GM23338 (cell line): ENCODE results near the gene HCN1. TPM values are rescaled to one million over a fixed set of nuclear protein-coding genes. Genes with fewer than 3 reads are reported as not detected.

ENCODE experiments used
- ATAC-seq: fragments of 200-7000 bp; cut with Tn5 transposase; 3 replicates; pipeline ENCODE4 v1.9.1; 2020
- DNase-seq: peaks from one replicate; pipeline ENCODE4 v3.0.0-alpha.2; 2015; ENCODE audit warnings: low spot score
- H2AFZ ChIP-seq: fragments of 200-600 bp; sonication (generic); 2 replicates; pipeline ENCODE4 v1.8.0; 2016; ENCODE audit warnings: antibody characterized with exemption, mild to moderate bottlenecking, moderate library complexity
- H3F3A ChIP-seq: fragments of 200-600 bp; sonication (generic); replicated peaks from 2 replicates; pipeline ENCODE4 v1.8.0; 2017; ENCODE audit warnings: antibody characterized with exemption, mixed run types, low read depth
- H3K27ac ChIP-seq: fragments of 200-600 bp; sonication (generic); 2 replicates; pipeline ENCODE4 v1.6.1; 2016; ENCODE audit warnings: low read depth
- H3K27me3 ChIP-seq: fragments of 200-600 bp; sonication (generic); 2 replicates; pipeline ENCODE4 v1.8.0; 2016; ENCODE audit warnings: mild to moderate bottlenecking, mixed run types, moderate library complexity; ENCODE audit not compliant: insufficient read depth
- H3K36me3 ChIP-seq: fragments of 200-600 bp; sonication (generic); 2 replicates; pipeline ENCODE4 v1.8.0; 2016; ENCODE audit warnings: mild to moderate bottlenecking; ENCODE audit not compliant: insufficient read depth
- H3K4me1 ChIP-seq: fragments of 200-600 bp; sonication (generic); 2 replicates; pipeline ENCODE4 v1.8.0; 2016; ENCODE audit warnings: mild to moderate bottlenecking, moderate library complexity; ENCODE audit not compliant: insufficient read depth
- H3K4me2 ChIP-seq: fragments of 200-600 bp; sonication (generic); 2 replicates; pipeline ENCODE4 v1.7.1; 2017; ENCODE audit warnings: mixed run types
- H3K4me3 ChIP-seq: fragments of 200-600 bp; sonication (generic); 2 replicates; pipeline ENCODE4 v1.6.1; 2016; ENCODE audit warnings: mixed run types
- H3K79me2 ChIP-seq: fragments of 200-600 bp; sonication (generic); replicated peaks from 2 replicates; pipeline ENCODE4 v1.8.0; 2017; ENCODE audit warnings: mild to moderate bottlenecking; ENCODE audit not compliant: insufficient read depth
- H3K9me2 ChIP-seq: fragments of 200-600 bp; sonication (generic); 2 replicates; pipeline ENCODE4 v1.8.0; 2017; ENCODE audit not compliant: insufficient read depth
- H4K20me1 ChIP-seq: fragments of 200-600 bp; sonication (generic); replicated peaks from 2 replicates; pipeline ENCODE4 v1.8.0; 2017; ENCODE audit warnings: mild to moderate bottlenecking; ENCODE audit not compliant: insufficient read depth
- H3K27ac Mint-ChIP-seq: 2 replicates; pipeline ENCODE4 v1.8.0; 2020; ENCODE audit warnings: inconsistent platforms, mild to moderate bottlenecking, moderate library complexity, mixed read lengths
- H3K27me3 Mint-ChIP-seq: 3 replicates; pipeline ENCODE4 v1.8.0; 2022; ENCODE audit warnings: low read depth, mild to moderate bottlenecking, moderate library complexity, mixed read lengths, inconsistent platforms; ENCODE audit not compliant: insufficient read depth, poor library complexity
- H3K36me3 Mint-ChIP-seq: 3 replicates; pipeline ENCODE4 v1.8.0; 2021; ENCODE audit warnings: low read depth, mild to moderate bottlenecking, inconsistent platforms, moderate library complexity, mixed read lengths
- H3K4me1 Mint-ChIP-seq: 3 replicates; pipeline ENCODE4 v1.8.0; 2020; ENCODE audit warnings: mild to moderate bottlenecking, inconsistent platforms, mixed read lengths
- H3K4me3 Mint-ChIP-seq: 3 replicates; pipeline ENCODE4 v1.8.0; 2021; ENCODE audit warnings: moderate library complexity, mild to moderate bottlenecking, inconsistent platforms, mixed read lengths
- H3K9me3 Mint-ChIP-seq: 3 replicates; pipeline ENCODE4 v1.8.0; 2020; ENCODE audit warnings: moderate library complexity, mild to moderate bottlenecking, inconsistent platforms, mixed read lengths
- ZNF331 ChIP-seq: fragments of 250-450 bp; sonication (Bioruptor Pico); IDR thresholded peaks from 2 replicates; pipeline ENCODE4 v1.5.0; 2020; ENCODE audit warnings: low read depth, mild to moderate bottlenecking, moderate library complexity
- long read RNA-seq: library from polyadenylated mRNA; unstranded; transcript quantifications from one replicate; pipeline ENCODE4 v2.0.0, GENCODE V29; 2020; ENCODE audit not compliant: unreplicated experiment
- polyA plus RNA-seq: library from polyadenylated mRNA; unstranded; fragments of >200 nt; fragmentation: Nextera tagmentation; extraction: Ambion mirVana; gene quantifications from 2 replicates; pipeline ENCODE4 v1.2.1, GENCODE V29; 2016
- total RNA-seq: library from RNA; depleted of rRNA; stranded (reverse); fragments of >200 nt; shearing (Covaris generic); gene quantifications from 2 replicates; pipeline ENCODE4 v1.2.3, GENCODE V29; 2014; rRNA removed
- TF ChIP-seq, protein P1 (sequence below): fragments of 250-450 bp; sonication (Bioruptor Pico); IDR thresholded peaks from 2 replicates; pipeline ENCODE4 v1.5.0; 2020; ENCODE audit warnings: mild to moderate bottlenecking, moderate library complexity
- TF ChIP-seq, protein P2 (sequence below), 2 experiments: fragments of 200-600 bp in 1 of 2; sonication (generic) in 1 of 2; conservative IDR thresholded peaks; 2 replicates each; pipeline versions ENCODE4 v1.5.1 to v1.6.1; 2016 to 2017; ENCODE audit warnings: antibody characterized with exemption in 2 of 2, low read depth in 2 of 2, mild to moderate bottlenecking in 2 of 2, moderate library complexity in 1 of 2

Gene HCN1
- 6.9 and 7.4 TPM in 2 replicates for total RNA-seq
- polyA plus RNA-seq: 2.0 and 2.8 TPM in 2 replicates
- long read RNA-seq: 0 reads

DNA sequence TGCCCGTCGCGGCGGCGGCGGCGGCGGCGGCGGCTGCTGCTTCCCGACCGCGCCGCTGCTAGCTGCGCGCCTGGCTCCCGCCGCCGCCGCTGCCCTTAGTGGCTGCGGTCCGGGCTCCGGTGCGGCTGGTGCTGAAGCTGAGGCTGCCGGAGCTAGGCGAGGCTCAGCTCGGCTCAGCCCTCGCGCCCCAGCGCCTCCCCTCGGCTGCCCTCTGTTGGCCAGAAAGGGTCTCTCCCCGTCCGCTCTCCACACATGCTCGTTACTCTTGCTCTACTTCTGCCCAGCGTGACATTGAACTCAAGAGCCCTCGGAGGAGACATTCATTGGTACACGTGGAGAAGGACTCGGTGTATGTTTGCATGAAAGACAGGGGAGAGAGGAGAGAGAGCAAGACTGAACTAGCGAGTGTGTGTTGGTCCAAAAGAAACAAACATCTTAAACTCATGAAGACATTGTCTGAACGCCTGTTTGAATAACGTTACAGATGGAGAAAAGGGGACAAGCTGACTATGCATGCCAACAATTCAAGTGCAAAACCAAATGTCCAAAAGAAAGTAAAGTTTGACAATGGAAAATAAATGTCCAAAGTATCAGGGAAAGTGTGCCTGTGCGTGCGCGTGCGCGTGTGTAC, at the start of gene HCN1:
Gene HCN1, minus strand, starts transcription at position 175 of the 631 bp plus-strand sequence.
- peaks cover 11% of the 10 kb centered on the region for H3K79me2 ChIP-seq
- Mint-ChIP-seq H3K4me1 (peaks cover 37% of the 10 kb centered on the region), H3K27me3 (peaks cover 16% of the 10 kb centered on the region), H3K9me3 (no peaks in the 10 kb centered on the region; the same call in 2 of the 3 replicates), H3K4me3 (peak within 1 kb of the TSS; percentile 77), H3K27ac (no peak within 1 kb of the TSS), H3K36me3 (no peaks in the 10 kb centered on the region)
- DNase-seq (peak; percentile 92), ATAC-seq (peak; percentile 87)
- H3K4me3 ChIP-seq: peak within 1 kb of the TSS; percentile 66
- H2AFZ ChIP-seq: peak within 1 kb of the TSS; percentile 83
- H3K36me3 ChIP-seq: no peaks in the 10 kb centered on the region
- peaks cover 10% of the 10 kb centered on the region for H3K27me3 ChIP-seq
- H3K4me1 ChIP-seq: peaks cover 11% of the 10 kb centered on the region; the same call in 1 of the 2 replicates
- no peak within 1 kb of the TSS for H3K27ac ChIP-seq
- TF ChIP-seq, protein P1, sequence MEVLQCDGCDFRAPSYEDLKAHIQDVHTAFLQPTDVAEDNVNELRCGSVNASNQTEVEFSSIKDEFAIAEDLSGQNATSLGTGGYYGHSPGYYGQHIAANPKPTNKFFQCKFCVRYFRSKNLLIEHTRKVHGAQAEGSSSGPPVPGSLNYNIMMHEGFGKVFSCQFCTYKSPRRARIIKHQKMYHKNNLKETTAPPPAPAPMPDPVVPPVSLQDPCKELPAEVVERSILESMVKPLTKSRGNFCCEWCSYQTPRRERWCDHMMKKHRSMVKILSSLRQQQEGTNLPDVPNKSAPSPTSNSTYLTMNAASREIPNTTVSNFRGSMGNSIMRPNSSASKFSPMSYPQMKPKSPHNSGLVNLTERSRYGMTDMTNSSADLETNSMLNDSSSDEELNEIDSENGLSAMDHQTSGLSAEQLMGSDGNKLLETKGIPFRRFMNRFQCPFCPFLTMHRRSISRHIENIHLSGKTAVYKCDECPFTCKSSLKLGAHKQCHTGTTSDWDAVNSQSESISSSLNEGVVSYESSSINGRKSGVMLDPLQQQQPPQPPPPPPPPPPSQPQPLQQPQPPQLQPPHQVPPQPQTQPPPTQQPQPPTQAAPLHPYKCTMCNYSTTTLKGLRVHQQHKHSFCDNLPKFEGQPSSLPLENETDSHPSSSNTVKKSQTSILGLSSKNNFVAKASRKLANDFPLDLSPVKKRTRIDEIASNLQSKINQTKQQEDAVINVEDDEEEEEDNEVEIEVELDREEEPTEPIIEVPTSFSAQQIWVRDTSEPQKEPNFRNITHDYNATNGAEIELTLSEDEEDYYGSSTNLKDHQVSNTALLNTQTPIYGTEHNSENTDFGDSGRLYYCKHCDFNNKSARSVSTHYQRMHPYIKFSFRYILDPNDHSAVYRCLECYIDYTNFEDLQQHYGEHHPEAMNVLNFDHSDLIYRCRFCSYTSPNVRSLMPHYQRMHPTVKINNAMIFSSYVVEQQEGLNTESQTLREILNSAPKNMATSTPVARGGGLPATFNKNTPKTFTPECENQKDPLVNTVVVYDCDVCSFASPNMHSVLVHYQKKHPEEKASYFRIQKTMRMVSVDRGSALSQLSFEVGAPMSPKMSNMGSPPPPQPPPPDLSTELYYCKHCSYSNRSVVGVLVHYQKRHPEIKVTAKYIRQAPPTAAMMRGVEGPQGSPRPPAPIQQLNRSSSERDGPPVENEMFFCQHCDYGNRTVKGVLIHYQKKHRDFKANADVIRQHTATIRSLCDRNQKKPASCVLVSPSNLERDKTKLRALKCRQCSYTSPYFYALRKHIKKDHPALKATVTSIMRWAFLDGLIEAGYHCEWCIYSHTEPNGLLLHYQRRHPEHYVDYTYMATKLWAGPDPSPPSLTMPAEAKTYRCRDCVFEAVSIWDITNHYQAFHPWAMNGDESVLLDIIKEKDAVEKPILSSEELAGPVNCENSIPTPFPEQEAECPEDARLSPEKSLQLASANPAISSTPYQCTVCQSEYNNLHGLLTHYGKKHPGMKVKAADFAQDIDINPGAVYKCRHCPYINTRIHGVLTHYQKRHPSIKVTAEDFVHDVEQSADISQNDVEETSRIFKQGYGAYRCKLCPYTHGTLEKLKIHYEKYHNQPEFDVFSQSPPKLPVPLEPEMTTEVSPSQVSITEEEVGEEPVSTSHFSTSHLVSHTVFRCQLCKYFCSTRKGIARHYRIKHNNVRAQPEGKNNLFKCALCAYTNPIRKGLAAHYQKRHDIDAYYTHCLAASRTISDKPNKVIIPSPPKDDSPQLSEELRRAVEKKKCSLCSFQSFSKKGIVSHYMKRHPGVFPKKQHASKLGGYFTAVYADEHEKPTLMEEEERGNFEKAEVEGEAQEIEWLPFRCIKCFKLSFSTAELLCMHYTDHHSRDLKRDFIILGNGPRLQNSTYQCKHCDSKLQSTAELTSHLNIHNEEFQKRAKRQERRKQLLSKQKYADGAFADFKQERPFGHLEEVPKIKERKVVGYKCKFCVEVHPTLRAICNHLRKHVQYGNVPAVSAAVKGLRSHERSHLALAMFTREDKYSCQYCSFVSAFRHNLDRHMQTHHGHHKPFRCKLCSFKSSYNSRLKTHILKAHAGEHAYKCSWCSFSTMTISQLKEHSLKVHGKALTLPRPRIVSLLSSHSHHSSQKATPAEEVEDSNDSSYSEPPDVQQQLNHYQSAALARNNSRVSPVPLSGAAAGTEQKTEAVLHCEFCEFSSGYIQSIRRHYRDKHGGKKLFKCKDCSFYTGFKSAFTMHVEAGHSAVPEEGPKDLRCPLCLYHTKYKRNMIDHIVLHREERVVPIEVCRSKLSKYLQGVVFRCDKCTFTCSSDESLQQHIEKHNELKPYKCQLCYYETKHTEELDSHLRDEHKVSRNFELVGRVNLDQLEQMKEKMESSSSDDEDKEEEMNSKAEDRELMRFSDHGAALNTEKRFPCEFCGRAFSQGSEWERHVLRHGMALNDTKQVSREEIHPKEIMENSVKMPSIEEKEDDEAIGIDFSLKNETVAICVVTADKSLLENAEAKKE (CRISPR knock-in tag): no peak
- TF ChIP-seq, protein P2, sequence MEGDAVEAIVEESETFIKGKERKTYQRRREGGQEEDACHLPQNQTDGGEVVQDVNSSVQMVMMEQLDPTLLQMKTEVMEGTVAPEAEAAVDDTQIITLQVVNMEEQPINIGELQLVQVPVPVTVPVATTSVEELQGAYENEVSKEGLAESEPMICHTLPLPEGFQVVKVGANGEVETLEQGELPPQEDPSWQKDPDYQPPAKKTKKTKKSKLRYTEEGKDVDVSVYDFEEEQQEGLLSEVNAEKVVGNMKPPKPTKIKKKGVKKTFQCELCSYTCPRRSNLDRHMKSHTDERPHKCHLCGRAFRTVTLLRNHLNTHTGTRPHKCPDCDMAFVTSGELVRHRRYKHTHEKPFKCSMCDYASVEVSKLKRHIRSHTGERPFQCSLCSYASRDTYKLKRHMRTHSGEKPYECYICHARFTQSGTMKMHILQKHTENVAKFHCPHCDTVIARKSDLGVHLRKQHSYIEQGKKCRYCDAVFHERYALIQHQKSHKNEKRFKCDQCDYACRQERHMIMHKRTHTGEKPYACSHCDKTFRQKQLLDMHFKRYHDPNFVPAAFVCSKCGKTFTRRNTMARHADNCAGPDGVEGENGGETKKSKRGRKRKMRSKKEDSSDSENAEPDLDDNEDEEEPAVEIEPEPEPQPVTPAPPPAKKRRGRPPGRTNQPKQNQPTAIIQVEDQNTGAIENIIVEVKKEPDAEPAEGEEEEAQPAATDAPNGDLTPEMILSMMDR (conservative IDR thresholded peaks at IDR 0.05; ENCODE audit: low read depth in 2 of 2): peak; percentile 70 to 88
- TF ChIP-seq ZNF331 (CRISPR knock-in tag): no peak
- H4K20me1 ChIP-seq: no peaks in the 10 kb centered on the region
- no peaks in the 10 kb centered on the region for H3K9me2 ChIP-seq
- no peaks in the 10 kb centered on the region for H3F3A ChIP-seq
- H3K4me2 ChIP-seq: peak within 1 kb of the TSS; percentile 85
